Adrenal gland (tissue), 12 donors: Measurements from ENCODE around the gene SMIM21. TPM values are rescaled to one million over a fixed set of nuclear protein-coding genes. Genes with fewer than 3 reads are reported as not detected.
A peak's percentile ranks its signal among the peaks of the same experiment; 100 is the strongest.

Experiments
- DNase-seq, 7 donors: peaks; one replicate each; pipeline ENCODE4 v3.0.0-alpha.2; 2019 to 2020
- H3K27ac ChIP-seq, 5 donors: fragments of 200-600 bp; sonication (generic) in 4 of 5; 1 replicate in 3 of 5; 2 replicates in 2 of 5; pipeline versions ENCODE4 v1.5.1 to v1.8.0; 2016 to 2020; ENCODE audit warnings: mild to moderate bottlenecking in 1 of 5
- H3K27me3 ChIP-seq: fragments of 200-600 bp; 2 replicates; pipeline ENCODE4 v1.8.0; 2021
- H3K36me3 ChIP-seq, 2 donors: fragments of 200-600 bp; replicated peaks in 1 of 2; 1 replicate in 1 of 2; 2 replicates in 1 of 2; pipeline versions ENCODE4 v1.5.1 to v1.8.0; 2018 to 2022
- H3K4me1 ChIP-seq, 2 donors: fragments of 200-600 bp; replicated peaks in 1 of 2; 1 replicate in 1 of 2; 2 replicates in 1 of 2; pipeline versions ENCODE4 v1.5.1 to v1.8.0; 2018 to 2021
- H3K4me3 ChIP-seq, 4 donors: fragments of 200-600 bp; sonication (generic) in 3 of 4; one replicate each; pipeline ENCODE4 v1.5.1; 2016 to 2018
- H3K9me3 ChIP-seq, 3 donors: fragments of 200-600 bp; sonication (generic) in 1 of 3; replicated peaks in 1 of 3; 1 replicate in 2 of 3; 2 replicates in 1 of 3; pipeline versions ENCODE4 v1.5.1 to v1.8.0; 2016 to 2021
- CTCF ChIP-seq, 6 experiments: fragments of 450-650 bp in 4 of 6; fragments of 200-600 bp in 2 of 6; sonication (generic) in 1 of 6; IDR thresholded peaks; 1 replicate in 5 of 6; 2 replicates in 1 of 6; pipeline versions ENCODE4 v1.5.1 to v1.8.0; 2016 to 2021; ENCODE audit warnings: antibody characterized with exemption in 6 of 6, mild to moderate bottlenecking in 2 of 6, moderate library complexity in 1 of 6
- POLR2A ChIP-seq, 2 donors: fragments of 450-650 bp; IDR thresholded peaks; one replicate each; pipeline ENCODE4 v1.6.1; 2017; ENCODE audit warnings: antibody characterized with exemption in 2 of 2, mild to moderate bottlenecking in 2 of 2, moderate library complexity in 1 of 2
- WGBS, 4 donors: extraction: QIAGEN DNeasy Blood & Tissue Kit in 2 of 4; methylation state at CpG; one replicate each; pipeline versions ENCODE4 v1.1.5 to v1.1.7; 2013 to 2017; 5-methylcytosine and 5-hydroxymethylcytosine counted together
- intact Hi-C, 2 donors: fragments of 100-400 bp; cut with DNase I; formaldehyde crosslinking; loops; one replicate each; pipeline versions ENCODE4 v1.14.1 to v1.15.0; 2022 to 2023
- polyA plus RNA-seq, 3 donors: library from polyadenylated mRNA; stranded (reverse); fragments of 200-250 nt in 2 of 3; fragments of 350-450 nt in 1 of 3; fragmentation: Illumina TruSeq in 1 of 3; extraction: RNeasy Lipid Tissue Mini Kit (QIAGEN cat#74804) in 1 of 3; gene quantifications; one replicate each; pipeline ENCODE4 v1.2.3, GENCODE V29; 2013 to 2014
- total RNA-seq, 9 donors: library from RNA; depleted of rRNA in 4 of 9; stranded (reverse); fragments of >200 nt in 4 of 9; fragments of 120-200 nt in 1 of 9; fragmentation: NEBNext Ultra II Directional in 1 of 9; extraction: Animal tissue kit (Norgen Biotek cat#: 25700) in 1 of 9; gene quantifications; one replicate each; pipeline versions ENCODE4 v1.1.0 to v1.2.4, GENCODE V29; 2013 to 2023
- donor health status: healthy with polysubstance abuse.
- donor health status: Bipolar disorder and iron deficiency.
- donor health status: DM: yes; HTN: yes; CAD: no.
- donor health status: DM: no; HTN: no; CAD: no.
- donor health status: DM: no; HTN: no; CAD: no.
- donor health status: DM: yes; HTN: yes; CAD: no.

Gene SMIM21
- total and polyA plus RNA-seq, 12 donors = not detected

- WGBS, 4 donors = 79 to 92% (median 90%) methylated on average over 5 to 7 of the region's 7 CpGs
Observed at GRCh38 chr18:75365254-75365629, 62.3 kb downstream of the SMIM21 start.

DNA sequence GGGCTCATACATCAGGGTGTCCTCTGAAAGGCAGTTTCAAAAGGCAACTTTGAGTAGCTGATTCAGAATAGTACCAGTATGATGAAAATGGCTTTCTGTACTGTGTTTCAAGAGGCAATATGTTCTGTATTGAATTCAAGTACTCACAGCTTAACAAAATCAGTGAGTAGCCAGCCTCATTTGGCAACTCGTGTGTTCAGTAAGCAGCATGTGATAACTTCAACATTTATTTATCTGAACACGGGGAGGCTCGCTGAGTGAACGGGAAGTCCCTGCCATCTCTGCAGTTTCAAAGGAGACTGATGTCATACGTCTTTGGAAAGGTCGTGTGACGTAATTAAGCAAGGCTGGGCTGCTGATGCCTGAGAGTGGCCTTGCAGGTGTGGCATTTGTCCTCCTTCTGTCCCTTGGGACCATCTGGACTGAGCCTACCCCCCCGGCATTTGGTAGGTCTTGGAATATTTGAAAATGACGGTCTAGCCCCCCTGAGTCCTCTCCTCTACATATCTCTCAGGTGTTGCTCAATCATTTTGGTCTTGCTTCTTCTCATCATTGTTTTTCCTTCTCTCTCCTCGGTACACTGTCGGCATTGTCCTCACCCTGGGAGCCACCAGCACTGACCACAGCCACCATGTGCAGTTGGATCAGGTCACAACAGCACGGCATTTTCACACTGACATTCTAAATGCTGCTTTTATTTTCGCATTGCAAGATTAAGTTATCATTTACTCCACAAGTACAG lies 62.8 kb downstream of the SMIM21 start:
- no peak overlapping the region for H3K27ac ChIP-seq
- no peaks in the 10 kb centered on the region for H3K9me3 ChIP-seq
- intact Hi-C loops = no loop called here

More at GRCh38 chr18:75365254-75365629, 62.3 kb downstream of the SMIM21 start:
- Histone ChIP-seq H3K36me3 (no peaks in the 10 kb centered on the region), H3K4me1 (no peaks in the 10 kb centered on the region), H3K4me3 (no peak overlapping the region), H3K27me3 (no peaks in the 10 kb centered on the region), H3K9me3 (no peaks in the 10 kb centered on the region), H3K27ac (no peak overlapping the region)
- no peak for TF ChIP-seq CTCF (IDR thresholded peaks at IDR 0.05)
- intact Hi-C loops = no loop called here
- no peak for DNase-seq

DNA sequence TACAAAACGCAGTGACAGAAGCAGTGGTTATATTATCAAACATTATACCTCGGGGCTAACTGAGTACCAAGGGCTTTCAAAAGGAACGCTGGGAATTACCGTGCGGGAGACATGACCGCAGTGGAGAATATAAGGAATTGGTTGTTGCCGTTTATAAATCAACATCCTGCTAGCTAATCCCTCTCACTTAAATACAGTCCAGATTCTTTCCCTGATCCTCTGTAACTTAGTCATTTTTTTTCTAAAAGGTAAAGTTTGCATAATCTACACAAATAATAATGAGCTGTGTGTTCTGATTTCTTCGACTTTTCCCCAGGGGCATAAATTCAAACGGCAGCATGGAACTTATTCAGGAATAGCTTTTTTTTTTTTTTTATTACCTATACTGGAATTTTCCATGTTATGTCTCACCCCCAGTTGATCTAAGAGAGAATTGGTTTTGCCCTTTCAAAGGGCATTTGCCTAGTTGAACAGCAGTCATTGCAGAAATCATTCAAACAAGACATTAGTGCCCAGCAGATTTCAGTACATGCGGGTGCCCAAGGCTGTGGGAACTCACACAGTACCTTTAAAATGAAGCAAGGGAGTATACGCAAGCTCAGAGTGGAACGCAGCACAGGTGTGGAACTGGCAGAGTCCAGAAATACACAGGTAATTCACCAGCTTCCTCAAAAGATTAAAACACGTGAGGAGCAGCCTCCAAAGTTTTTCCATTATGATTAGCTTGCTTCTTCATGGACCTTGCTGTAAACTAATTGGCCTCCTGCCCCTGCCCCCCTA lies 63.9 kb downstream of the SMIM21 start:
- Histone ChIP-seq H3K27ac (no peak overlapping the region), H3K4me1 (no peaks in the 10 kb centered on the region), H3K9me3 (no peaks in the 10 kb centered on the region), H3K36me3 (no peaks in the 10 kb centered on the region), H3K4me3 (no peak overlapping the region), H3K27me3 (peaks cover 5% of the 10 kb centered on the region)
- 83 to 89% (median 88%) methylated on average over 13 of the region's 13 CpGs for WGBS, 4 donors
- no peak for DNase-seq
- intact Hi-C loops = no loop called here
- TF ChIP-seq CTCF (IDR thresholded peaks at IDR 0.05) (no peak), POLR2A (IDR thresholded peaks at IDR 0.05) (no peak)

More for the DNA sequence above, 62.8 kb downstream of the SMIM21 start:
- H3K4me3 ChIP-seq = no peak overlapping the region
- DNase-seq = peak in 4 of 7 donors; percentile 12 to 25 (median 18)
- 54 to 60% (median 56%) methylated on average over 13 of the region's 13 CpGs for WGBS, 4 donors
- TF ChIP-seq CTCF (IDR thresholded peaks at IDR 0.05) (no peak), POLR2A (IDR thresholded peaks at IDR 0.05) (no peak)
- no peaks in the 10 kb centered on the region for H3K4me1 ChIP-seq
- H3K36me3 ChIP-seq = no peaks in the 10 kb centered on the region
- H3K27me3 ChIP-seq = peaks cover 2% of the 10 kb centered on the region

- H3K4me3 ChIP-seq = no peak overlapping the region
- intact Hi-C loops = no loop called here
- peaks cover 5% of the 10 kb centered on the region for H3K27me3 ChIP-seq
- 90 to 95% (median 93%) methylated on average over 13 of the region's 13 CpGs for WGBS, 4 donors
- no peaks in the 10 kb centered on the region for H3K9me3 ChIP-seq
- TF ChIP-seq POLR2A (IDR thresholded peaks at IDR 0.05) (no peak), CTCF (IDR thresholded peaks at IDR 0.05) (no peak)
- no peak for DNase-seq
- no peaks in the 10 kb centered on the region for H3K4me1 ChIP-seq
- H3K27ac ChIP-seq = no peak overlapping the region
- no peaks in the 10 kb centered on the region for H3K36me3 ChIP-seq
Observed at GRCh38 chr18:75362435-75362834, 65.1 kb downstream of the SMIM21 start.
